ENCODE results near the gene TMEM183A.
A peak's percentile ranks its signal among the peaks of the same experiment; 100 is the strongest.
"Not testable (repeated sequence)": the region's sequence is repeated elsewhere in the genome, so short reads cannot be mapped to it uniquely, and the experiment has no call there.

The TMEM183A gene

DNA sequence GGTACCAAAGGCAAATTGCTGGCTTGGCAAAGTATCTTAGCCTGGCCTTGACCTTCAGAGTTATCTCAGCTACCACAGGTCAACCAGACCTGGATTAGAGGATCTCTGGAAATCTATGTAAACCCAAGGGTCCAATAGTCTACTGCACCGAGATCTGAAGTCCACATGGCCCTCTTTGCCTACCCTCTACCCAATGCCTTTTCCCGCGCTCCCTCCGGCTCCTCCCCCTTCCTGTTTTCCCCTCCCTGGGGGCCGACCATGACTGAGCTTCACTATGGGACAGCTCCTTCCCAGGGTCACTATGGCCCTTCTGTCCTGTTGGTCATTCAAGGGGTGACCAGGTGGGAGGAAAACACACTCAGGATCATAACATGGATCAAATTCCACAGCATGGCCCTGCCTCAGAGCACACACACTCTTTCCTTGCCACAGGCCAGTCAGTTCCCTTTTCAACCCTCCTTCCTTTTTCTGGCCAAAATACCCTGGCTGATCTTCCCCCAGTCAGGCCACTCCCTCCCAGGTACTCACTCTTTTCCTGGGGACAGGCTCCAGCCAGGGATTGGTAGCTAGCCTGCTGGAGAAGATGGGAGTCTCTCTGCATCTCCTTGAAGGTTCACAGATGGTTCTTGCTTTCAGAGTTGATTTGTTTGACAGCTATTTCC is 19.1 kb upstream of the TMEM183A start:
- FAIRE-seq = no peak

DNA sequence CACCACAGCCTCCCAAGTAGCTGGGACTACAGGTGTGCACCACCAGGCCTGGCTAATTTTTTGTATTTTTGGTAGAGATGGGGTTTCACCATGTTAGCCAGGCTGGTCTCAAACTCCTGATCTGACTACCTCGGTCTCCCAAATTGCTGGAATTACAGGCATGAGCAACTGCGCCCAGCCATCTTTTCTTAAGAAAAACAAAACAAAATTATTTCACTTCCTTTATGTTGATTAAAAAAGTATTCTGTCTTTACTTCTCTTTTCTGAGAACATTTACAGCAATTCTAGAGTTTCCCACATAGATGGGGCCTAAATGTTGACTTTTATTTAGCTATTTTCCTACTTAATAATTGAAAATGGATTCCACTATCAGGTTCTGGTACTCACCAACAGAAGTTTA is 17.3 kb upstream of the TMEM183A start:
- no peak for FAIRE-seq

DNA sequence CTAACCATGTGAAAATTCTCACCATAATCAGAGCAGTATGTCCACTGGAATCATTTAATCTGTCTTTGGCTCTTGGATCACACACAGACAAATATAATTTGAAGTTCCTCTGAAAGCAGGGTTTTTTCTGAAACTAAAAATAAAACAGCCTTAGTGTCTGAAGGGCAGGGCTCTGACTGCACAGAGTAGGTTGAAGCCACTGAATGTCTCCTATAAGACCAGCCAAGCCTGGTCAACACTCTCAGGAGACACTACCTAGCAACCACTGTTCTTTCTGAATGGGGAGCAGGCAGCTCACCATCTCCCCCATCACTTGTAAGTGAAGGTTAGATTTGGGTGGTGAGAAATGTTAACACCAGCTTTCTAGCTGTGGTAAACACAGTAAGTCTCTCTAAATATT is 16.1 kb upstream of the TMEM183A start:
- FAIRE-seq = no peak

DNA sequence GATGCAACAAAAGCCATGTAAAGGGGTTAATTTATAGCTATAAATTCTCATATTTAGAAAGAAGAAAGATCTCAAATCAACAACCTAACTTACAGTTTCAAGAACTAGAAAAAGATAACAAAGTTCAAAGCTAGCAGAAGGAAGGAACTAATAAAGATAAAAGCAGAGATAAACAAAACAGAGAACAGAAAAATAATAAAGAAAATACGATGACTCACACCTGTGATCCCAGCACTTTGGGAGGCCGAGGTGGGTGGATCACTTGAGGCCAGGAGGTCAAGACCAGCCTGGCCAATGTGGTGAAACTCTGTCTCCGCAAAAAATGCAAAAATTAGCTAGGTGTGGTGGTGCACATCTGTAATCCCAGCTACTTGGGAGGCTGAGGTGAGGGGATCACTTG is 12.4 kb upstream of the TMEM183A start:
- no peak for FAIRE-seq

DNA sequence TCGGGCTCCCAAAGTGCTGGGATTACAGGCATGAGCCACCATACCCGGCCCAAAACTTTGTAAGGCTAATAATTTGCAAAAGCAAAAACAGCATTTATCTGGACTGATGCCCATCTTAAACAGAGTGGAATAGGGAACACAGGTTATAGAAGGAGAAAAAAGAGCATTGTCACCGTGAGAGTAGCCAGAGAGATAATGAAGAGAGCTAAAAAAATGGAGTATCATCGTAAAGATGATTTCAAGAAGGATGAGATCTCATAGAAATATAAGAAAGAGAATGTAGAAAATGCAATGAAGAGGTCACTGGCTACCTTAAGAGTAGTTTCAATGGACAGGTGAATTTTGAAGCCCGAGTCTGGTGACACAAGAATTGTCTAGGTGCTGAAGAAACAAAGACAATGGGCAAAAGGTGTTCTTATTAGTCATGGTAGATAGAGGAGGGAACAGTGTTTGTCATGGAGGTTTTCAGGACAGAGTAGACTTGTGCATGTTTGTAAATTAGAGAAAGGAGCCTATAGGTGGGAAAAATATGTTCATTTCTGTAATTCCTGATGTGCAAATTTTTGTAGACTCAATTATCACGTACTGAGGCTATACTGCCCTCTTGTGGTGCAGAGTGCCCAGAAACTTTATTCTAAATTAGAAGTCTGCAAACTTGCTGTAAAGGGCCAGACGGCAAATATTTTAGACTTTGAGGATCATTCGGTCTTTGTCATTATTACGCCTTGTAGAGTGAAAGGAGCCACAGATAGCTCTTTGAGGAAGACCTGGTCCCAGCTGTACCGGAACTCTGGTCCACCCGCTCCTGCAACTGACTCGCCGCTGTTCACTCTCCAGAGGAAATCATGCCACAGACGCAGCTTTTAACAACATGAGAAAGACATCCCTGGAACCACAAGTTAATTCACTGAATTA is 8.1 kb upstream of the TMEM183A start:
- peak; percentile 92 for FAIRE-seq

DNA sequence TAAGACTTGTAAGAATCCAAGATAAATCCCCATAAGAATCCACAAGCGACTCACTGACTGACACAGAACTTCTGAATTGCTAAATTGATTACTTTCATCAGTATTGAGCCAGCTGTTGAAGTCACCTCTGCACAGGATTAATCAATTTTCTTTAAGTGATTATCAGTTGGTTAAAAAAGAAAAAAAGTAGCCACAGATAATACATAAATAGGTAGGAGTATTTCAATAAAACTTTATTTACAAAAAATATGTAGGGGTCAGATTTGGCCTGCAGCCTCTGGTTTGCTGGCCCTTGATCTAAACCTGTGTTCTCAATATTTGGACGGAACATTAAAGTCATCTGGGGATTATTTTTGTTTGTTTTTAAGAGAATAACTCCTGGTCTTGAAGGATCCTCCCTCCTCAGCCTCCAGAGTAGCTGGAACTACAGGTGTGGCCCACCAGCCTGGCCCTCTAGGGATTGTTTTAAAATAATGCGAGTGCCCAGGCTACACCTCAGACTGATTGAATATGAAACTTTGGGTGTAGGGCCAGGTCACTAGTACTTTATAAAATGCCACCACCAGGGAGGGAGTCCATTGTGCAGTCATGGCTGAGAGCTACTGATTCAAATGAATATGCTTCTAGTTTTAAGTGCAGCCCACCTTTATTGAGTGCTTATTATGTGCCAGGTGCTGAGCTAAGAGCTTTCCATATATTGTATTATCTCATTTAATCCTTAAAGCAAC is 6.8 kb upstream of the TMEM183A start:
- FAIRE-seq = no peak

DNA sequence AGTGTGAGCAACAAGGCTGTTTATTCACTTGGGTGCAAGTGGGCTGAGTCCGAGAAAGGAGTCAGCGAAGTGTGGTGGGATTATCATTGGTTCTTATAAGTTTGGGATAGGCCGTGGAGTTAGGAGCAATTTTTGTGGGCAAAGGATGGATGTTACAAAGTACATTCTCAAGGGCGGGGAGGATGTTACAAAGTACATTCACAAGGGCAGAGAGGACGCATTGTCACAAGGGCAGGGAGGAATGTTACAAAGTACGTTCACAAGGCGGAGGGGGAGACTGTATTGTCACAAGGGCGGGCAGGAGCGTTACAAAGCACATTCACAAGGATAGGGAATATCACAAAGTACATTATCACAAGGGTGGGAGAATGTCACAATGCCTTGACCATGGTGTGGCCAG is 5.2 kb upstream of the TMEM183A start:
- FAIRE-seq = no peak

DNA sequence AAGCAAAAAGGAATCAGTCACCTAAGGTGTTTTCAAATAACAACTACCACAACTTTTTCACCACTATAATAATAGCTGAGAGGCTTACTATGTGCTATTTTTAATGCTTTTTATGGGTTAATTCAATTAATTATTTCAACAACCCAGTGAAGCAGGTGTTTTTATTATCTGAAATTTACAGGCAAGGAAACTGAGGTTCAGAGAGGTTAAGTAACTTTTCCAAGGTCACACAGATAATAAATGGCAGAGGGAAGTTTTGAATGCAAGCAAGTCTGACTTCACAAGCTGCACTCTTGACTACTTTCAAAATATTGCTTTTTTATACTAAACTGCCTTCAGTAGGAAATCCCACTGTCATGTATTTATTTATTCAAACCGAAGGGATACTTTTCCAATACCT is 4.2 kb upstream of the TMEM183A start:
- peak; percentile 41 for FAIRE-seq

DNA sequence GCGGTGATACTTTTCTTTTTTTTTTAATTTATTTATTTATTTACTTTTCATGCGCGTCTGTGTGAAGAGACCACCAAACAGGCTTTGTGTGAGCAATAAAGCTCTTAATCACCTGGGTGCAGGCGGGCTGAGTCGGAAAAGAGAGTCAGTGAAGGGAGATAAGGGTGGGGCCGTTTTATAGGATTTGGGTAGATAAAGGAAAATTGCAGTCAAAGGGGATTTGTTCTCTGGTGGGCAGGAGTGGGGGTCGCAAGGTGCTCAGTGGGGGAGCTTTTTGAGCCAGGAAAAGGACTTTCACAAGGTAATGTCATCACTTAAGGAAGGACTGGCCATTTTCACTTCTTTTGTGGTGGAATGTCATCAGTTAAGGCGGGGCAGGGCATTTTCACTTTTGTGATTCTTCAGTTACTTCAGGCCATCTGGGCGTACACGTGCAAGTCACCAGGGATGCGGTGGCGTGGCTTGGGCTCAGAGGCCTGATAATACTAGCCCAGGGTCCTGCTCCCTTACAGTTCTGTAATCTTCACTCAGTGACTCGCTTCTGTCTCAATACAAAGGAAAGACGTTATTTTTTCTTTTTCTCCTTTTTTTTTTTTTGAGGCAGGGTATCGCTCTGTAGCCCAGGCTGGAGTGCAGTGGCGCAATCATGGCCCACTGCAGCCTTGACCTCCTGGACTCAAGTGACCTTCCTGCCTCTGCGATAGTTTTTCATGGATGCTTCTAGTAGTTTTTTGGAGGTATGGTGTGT is 1.6 kb upstream of the TMEM183A start:
- not testable (repeated sequence) for FAIRE-seq

DNA sequence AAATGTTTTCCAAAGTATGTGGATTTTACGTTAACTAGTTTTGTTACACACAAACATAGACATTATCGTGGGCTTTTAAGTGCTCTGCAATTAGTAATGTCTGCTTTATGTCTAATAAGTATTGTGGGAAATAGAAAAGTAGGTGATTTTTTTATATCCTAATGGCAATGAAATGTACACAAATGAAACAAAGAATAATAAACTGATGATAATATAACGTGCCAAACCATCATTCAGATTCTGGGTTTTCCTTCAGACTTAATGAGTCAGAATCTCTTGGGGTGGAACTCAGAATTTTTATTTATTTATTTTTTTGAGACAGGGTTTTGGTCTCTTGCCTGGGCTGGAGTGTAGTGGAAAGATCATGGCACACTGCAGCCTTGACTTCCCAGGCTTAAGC is 2.0 kb downstream of the TMEM183A start:
- FAIRE-seq = no peak

DNA sequence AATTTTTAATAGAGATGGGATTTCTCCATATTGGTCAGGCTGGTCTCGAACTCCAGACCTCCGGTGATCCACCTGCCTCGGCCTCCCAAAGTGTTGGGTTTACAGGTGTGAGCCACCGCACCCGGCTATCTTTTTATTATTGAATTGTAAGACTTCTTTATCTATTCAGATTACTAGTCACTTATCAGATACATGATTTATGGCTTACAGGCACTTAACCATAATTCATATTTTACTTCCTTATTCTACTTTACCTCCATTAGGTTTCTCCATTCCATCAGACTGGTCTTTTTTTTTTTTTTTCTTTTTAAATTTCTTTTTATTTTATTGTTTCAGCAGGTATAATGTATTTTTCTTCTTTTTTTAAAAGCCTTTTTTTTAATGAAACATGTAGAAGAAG is 4.4 kb downstream of the TMEM183A start:
- peak; percentile 23 for FAIRE-seq

DNA sequence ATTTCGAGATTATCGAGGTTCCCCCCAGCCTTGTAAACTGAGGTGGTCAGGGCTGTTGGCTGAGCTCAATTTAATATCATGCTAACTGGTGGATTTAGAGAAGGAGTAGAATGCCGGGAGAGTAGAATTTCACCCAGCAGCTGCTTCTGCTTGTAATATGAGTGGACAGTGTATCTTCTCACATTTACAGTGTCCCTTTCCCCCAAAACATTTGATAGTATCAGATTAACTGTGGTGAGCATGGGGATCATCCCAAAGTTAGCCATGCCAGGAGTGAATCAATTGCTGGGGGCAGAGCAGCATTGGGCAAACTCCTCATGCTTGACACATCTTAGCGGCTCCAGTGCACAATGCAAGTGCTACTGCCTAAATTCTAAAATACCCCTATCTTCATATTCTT is 9.9 kb downstream of the TMEM183A start:
- FAIRE-seq = no peak

DNA sequence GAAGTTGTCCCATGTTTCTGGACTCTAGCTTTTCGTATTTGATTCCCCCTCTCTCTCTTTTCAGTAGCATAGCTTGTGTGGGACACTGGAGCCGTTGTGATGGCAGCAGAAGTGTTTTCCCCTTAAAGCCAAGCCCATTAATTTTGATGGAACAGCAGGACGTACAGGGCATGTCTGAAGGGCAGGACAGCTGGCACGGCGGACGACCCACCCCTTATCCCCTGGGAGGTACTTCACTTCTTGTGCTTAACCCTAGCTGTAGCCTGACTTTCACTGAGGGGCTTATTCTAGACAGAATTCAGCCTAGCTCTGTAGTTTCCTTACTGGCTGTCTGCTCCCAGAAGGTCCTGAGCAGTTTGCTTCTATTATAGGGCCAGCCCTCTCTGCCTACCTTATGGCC is 10.5 kb downstream of the TMEM183A start:
- no peak for FAIRE-seq

DNA sequence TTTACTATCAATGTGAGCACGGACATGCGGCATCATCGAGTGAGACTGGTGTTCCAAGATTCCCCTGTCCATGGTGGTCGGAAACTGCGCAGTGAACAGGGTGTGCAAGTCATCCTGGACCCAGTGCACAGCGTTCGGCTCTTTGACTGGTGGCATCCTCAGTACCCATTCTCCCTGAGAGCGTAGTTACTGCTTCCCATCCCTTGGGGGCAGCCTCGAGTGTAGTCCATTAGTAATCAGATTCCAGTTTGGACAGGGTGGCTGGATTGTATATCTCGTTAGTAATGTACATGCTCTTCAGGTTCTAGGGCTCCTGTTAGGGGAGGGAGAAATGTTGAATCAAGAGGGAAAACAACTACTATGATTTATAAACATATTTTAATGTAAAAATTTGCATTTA is 15.7 kb downstream of the TMEM183A start:
- FAIRE-seq = peak; percentile 91

DNA sequence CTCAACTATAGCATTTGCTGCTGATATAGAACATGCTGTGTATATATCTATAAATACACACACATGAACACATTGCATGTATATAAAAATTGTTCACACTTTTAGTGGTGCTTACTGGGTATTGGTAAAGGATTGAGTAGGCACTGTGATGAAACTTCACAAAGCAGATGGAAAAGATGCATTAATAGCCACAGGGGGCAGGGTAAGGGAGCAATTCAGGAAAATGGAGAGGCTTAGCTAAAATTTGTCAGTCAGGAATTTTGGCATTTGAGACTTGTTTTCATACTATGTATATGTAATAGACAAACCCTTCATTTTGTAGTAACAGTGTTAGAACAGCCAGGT is 18.5 kb downstream of the TMEM183A start:
- no peak for FAIRE-seq

DNA sequence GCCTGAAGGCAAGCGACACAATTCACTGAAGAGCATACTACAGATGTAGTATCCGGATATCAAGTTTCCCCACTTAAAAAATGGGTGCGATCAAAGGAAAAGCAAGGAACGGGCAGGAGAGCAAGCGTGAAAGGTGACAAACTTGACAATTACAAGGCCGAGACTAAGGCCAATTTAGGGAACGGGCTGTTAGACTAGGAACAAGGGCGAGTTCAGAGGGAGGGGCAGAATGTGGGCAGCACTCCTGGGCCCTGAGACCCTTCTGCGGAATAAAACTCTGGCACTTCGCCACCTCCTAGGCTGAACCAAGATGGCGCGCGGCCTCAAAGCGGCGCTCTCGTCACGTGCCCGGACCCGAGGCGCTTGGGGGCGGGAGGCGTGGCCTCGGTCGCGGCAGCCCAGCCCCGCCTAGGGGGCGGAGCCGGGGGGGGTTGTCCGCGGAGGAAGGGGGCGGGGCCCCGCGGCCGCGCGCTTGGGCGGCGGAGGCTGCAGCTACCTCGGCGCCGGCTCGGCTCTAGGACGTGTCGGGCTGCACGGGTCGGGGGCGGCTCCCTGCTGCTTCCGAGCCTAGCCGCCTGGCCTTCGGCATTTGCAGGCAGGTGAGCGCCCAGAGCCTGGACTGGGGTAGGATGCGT is 19.0 kb downstream of the TMEM183A start, which contains the start of gene PPFIA4:
PPFIA4 (plus strand) TSS at position 461 of the 635 bp plus-strand sequence. CDS start 12,518 bp downstream, outside the sequence.
- FAIRE-seq = no peak

DNA sequence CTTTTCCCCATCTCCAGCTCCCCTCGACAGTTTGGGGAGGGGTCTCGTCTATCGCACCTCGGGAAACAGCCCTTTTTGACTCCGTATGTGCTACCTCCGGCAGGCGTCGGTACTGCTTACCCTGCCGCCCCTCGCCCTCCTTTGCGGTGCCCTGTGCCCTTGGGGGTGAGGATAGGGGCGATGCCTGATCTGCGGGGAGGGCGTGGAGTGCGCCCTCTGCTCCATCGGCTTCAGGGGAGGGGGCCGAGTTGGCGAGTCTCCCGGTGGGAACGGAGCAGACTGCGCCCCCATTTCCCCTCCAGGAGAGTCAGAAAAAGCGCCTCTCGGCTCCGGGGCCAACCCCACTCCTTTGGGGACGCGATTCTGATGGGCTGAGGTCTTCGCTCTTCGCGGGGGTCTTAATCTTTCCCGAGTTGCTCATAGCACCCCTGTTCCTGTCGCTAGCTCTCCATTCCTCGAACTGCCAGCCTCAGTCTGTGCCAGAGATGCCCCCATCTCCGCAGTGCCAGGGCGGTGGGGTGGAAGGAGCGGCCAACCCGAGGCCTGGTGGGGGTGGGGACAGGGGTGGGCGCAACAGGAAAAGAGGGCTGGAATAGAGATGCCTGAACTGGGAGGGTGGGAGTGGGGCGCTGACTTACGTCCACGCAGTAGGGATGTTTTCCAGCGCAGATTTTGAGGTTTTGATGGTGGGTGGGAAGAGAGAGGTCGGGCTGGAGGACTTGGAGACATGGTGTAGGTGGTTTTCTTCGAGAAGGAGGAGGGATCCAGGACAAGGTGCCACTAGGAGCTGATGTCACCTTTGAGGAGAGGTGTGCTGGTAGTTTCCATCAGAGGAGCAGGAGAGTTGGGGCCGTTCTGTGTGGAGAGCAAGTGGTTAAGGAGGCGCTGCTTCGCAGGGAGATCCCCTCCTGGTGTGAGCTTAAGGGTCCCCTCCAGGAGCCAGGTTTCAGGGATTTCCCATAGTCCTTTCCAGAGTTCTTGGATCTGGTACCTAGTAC is 19.8 kb downstream of the TMEM183A start:
- FAIRE-seq = no peak

DNA sequence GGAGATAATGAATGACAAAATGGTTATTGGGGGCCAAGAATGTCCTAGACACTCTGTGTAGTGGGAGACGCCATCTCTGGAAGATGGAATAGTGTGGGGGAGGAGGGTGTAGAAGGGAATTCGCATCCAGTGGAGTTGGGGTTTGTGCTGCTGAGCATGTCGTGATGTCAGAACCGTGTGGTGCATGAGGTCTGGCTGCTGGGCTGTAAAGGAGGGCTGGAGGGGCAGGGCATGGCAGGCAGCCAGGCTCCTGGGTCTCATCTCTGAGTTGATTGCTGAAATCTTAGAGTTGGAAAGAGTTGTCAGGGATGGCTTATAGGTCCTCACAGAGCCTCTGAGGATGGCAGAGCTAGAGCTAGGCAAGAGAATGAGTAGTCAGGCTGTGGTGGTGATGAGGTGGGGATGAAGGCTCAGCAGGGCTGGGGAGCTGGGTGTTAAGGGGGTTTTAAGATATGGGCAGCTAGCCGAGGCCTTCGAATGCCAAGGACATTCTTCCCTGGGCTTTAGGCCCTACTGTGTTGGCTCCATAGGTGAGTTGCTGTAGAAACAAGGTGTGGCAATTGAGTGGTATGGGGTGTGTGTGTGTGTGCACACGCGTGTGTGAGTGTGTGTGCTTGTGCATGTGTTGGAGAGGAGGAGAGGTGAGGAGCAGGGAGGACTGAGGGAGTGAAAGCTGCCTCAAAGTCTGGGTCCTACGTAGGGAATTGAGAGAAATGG is 21.1 kb downstream of the TMEM183A start:
- no peak for FAIRE-seq

DNA sequence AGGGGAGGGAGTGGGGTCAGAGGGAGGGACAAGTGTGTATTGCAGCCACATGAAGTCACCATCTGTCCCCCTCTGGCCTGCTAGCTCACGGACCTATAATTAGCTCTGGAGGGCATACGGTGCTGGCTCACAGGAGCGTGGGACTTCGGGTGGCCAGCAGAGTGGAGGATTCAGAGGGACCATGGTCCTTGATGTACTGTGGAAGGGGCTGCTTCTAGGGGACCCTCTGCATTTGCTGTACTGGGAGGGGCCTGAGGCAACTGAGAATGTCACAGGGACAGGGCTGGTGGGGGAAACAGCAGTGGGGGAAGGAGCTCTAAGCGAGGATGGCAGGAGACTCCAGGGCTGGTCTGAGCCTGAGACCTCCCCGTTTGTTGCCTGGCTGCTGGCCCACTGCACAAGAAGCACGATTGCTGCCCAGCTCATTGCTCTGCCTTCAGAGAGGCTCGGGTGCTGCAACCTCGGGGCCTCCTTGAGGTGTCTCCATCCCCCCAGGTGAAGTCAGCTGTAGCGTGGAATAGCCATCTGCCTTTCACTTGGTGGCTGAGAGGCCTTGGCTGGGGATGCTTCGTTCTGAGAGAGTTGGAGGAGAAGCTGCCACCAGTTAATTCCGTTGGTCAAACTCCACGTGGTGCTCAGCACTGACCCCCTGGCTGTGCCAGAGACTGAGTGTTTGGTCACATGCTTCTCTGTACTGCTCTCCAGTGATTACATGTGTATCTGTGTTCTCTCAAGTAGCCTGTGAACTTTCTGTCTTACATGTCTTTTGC is 21.8 kb downstream of the TMEM183A start:
- no peak for FAIRE-seq

DNA sequence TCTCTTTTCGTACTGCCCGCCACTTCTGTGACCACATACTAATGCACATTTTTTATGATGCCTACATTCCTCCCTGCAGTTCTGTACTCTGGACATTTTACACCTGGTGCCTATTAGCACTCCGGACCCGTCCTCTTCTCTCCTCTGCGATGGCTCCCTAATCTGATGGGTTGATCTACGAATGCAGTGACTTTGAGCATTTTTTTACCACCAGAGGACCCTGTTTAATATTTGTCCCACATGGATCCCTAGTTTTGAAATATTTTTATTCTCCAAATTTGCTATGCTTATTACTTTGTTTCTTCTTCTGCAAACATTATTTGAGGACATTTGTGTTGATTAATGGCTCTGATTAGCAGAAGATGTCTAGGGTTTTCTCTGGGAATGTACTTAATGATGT is 24.3 kb downstream of the TMEM183A start:
- no peak for FAIRE-seq

Measured in TTC549 (cell line).